HL-60/S4 treated with phorbol 12-myristate 13-acetate at 8.2 ng/mL for 4 days and 3 days (cell line): ENCODE measurements around the gene TENT5C.

Experiments used
- in situ Hi-C: fragments of 300-500 bp; cut with MboI; formaldehyde crosslinking; loops from 2 replicates; pipeline ENCODE4 v1.15.0; 2022; ENCODE audit warnings: low sequenced_read_pairs

The TENT5C gene

DNA sequence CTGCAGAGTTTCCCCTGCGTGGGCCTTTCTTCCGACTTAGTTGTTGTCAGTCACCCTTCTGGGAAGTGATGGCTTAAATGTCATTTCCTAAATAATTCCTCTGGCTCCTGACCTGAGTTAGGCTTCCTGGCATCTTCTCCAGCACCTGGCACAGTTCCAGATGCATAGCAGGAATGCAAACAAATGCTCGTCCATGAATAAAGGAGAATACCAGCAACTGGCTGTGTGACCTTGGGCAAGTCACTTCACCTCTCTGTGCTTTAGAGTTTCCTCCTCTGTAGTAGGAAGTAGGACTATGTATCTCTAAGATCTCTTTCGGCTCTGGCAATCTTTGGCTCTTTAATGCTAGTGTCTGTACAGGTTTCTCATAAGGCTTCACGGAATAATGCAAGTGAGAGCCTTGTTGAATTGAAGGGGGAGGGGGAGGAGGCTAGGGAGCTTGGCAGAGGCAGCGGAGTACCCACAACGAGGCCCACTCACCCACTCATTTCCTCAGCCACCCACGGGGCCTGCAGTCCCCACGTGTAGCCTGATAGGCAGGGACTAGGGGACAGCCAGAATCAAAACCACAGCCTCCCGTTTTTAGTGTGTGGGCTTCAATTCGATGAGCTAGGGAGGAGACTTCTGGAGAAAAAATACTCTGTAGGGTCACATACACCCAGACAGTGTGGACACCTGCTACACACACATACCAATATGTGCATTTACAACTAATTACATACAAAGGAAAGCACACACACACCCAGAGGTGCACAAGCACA is 48.1 kb downstream of the TENT5C start:
- in situ Hi-C loops, result no loop called here

DNA sequence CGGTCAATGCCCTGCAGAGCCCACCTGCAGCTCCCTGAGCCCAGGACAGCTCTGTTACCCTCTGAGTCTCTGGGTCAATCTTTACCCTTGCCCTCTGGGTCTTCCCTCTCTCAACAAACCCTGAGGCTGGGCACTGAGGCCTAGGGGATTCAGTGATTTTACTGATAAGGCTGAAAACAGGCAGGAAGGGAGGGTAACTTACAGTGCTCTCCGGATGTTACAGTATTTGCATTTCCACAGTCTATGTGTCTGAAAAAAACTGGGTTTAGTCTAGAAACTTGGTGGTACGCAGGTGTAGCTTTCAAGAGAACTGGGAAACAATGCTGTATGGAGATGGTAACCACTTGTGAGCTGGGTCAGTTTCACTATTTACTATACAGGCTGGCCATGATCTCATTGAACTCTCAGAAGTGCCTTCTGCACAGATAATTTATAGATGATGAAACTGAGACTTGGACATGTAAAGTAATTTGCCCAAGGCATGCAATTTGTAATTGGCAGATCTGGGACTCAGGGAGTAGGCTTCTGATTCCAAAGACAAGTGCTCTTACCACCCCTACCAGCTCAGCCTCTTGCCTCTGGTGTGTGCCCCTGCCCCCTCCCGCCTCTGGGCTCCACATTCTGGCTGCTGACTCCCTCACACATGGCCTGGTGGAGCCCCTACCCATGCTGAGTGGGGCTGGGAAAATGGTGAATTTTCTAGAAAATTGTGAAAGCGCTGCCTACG is 48.8 kb downstream of the TENT5C start:
- in situ Hi-C loops, result no loop called here

DNA sequence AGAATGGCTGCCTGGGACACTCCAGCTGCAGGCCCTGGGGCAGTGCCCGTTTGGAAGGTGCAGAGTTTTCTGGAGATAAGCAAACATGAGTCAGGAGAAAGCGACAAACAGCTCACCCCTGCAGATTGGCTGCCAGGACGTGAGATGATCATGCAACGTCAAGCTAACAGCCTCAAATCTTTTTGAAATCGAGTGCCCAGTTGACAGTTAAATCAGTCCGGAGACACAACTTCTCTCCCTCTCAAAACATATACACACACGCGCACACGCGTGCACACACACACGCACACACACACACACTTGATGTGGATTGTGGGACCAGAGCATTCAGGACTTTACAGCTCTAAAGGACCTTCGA is 49.4 kb downstream of the TENT5C start:
- in situ Hi-C loops, result no loop called here

DNA sequence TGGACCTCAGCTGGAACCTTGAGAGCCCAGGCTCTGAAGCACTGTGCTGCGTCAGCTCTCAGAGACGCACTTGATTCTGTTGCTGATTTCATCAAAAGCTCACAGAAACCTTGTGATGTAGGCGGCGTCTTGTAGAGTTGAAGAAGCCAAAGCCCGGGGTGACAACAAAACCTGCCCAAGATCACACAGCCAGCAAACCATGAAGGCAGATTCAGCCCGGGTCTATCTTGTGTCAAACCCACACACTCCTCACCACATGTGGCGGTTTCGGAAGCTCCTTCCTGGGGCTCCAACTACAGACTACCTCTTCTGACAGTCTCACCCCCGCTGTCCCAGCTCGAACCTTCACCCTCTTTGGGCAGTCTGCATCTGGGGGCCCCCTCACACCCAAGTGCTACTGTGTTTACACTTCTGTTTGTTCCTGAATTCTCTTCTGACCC is 50.4 kb downstream of the TENT5C start:
- in situ Hi-C loops, result no loop called here

DNA sequence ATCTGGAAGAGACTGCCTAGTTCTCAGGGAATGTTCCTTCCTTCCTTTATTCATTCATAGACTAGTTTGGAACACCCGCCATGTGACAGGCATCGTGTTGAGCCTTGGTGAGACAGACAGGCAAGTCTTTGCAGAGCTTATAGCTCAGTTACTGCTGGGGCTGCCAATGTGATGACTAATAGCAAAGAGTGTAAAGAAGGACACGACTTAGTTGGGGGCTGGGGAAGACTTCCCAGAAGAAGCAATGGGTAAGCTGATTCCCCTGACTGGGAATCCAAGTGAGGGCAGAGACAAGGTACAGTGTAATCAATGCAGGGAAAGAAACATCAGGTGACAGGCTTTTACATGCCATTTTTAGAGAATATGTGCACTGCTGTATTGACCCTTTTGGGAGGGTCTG is 51.2 kb downstream of the TENT5C start:
- in situ Hi-C loops, result no loop called here

DNA sequence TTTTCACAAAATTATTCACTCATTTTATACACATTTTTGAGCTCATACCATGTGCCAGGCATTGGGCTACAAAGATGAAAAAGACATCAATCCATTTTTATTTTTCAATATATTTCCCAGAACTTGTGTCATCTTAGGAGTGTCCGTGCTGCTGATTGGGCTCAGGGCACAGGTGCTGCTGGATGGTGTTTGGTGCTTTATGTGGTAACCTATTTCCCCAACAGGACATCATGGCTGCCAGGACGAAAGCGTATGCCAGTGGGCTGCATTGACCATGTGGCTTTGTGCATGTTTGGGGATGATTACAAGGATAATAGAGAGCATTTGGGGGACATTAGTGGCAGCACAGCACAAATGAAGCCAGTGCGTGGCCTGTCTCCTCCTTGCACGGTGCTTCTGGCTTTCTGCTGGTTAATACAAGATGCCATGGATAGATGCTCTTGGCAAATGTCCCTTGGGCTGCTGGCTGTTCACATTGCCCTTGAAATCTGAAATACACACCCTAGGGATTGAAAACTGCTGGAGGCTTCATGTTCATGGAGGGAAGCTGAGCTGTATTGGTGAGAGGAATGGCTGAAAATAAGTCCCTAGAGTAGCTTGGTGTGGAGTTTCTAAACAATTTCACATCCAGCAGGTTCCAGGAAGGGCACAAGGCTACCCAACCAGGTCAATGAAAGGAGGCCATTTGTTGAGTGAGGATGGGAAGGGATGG is 52.3 kb downstream of the TENT5C start:
- in situ Hi-C loops, result no loop called here

DNA sequence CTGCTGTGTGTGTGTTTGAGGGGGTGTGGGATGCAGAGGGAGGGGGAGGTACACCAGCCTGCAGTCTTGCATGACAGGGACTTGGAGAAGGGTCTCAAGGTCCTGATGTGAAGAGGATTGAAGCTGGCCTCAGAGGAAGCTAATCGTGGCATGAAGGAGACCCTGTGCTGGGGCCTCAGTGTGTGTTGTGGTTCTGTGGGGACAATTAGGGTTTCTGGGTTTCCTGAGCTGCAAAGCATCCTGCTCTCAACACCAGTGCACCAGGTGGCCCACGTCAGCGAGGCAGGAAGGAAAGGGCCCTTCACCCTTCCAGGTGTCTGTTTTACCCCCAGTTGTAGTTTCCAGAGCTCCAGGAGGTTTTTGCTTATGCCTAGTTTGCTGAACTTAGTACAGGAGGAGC is 52.8 kb downstream of the TENT5C start:
- in situ Hi-C loops, result no loop called here

DNA sequence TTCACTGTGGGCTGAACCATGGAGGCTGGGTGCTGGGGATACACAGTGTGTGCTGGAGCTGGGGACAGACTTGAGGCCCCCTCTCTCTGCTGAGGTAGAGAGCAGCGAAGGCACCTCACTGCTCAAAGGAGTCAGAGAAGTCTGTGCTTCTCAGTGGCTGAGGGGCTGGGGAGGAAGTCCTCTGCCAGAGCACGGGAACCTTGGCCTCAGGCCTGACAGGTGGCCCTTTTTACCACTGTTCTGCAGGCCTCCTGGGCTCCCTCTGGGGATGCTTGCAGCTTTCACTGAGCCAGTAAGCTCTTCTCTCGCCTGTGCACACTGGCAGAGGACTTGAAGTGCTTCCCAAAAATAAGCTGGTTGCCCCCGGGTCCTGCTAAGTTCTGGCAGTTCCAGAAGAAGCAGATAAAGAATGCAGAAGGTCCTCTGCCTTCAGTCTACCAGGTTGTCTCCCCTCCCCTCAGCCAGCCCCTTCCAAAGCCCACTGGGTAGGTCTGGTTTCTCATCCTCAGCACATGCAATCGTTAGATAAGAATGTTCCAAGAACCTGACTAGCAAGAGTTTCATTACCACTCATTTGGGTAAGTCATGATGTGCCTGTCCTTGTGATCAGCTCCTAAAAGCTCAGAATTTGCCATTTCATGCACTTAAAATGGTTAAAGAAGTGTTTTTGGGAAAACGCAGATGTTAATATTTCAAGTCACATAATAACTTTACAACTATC is 53.9 kb downstream of the TENT5C start:
- in situ Hi-C loops, result no loop called here

DNA sequence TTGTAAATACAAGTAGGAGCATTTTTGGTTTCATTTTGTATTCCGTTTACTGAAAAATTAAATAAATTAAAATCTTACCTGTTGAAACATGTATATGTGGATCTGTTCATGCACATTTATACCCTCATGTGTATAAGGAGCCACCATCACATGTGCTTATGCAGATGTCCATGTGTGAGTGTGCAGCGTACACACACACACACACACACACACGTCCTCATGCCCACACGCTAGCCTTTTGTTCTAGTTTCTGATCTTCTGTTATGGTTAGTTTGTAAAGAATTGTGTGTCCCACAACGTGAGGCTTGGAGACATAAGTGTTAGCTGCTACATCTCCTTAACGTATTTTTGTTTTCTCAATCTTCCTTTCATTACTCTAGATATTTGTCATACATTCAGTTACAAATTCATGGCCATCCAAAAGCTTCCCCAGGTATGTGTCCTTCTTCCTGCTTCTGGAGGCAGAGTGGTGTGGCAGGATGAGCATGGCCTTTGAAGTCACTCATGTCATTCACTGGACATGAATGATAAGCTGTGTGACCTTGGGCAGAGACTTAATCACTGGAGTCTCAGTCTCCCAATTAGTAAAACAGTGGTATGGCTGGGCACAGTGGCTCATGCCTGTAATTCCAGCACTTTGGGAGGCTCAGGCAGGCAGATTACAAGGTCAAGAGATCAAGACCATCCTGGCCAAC is 54.6 kb downstream of the TENT5C start:
- in situ Hi-C loops, result no loop called here

DNA sequence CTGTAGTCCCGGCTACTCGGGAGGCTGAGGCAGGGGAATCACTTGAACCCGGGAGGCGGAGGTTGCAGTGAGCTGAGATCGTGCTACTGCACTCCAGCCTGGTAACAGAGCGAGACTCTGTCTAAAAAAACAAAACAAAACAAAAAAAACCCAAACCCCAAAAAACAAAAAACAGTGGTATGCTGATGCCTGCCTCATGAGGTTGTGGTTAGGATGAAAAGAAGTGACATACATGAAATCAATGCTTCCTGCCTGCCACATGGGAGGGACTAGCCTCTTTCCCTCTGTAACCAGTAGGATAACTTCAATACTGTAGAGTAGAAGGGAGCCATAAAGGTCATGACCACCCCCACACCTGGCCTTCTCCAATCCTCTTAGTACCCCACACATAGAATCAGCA is 55.2 kb downstream of the TENT5C start:
- in situ Hi-C loops, result no loop called here

DNA sequence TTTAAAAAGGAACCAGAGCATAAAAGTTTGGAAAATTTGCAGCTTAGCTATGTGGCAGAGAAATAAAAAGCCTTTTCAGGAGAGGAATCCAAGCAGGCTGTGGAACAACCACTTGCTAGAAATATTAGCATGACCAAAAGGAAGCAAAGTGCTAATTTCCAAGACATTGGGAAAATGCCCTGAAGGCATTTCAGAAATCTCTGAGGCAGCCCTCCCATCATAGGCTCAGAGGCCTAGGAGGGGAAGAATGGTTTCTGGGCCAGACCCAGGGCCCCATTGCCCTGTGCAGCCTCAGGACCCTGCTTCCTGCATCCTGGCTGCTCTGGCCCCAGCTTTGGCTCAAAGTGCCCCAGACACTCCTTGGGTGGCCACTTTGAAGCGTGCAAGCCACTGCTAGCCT is 56.8 kb downstream of the TENT5C start:
- in situ Hi-C loops, result no loop called here

DNA sequence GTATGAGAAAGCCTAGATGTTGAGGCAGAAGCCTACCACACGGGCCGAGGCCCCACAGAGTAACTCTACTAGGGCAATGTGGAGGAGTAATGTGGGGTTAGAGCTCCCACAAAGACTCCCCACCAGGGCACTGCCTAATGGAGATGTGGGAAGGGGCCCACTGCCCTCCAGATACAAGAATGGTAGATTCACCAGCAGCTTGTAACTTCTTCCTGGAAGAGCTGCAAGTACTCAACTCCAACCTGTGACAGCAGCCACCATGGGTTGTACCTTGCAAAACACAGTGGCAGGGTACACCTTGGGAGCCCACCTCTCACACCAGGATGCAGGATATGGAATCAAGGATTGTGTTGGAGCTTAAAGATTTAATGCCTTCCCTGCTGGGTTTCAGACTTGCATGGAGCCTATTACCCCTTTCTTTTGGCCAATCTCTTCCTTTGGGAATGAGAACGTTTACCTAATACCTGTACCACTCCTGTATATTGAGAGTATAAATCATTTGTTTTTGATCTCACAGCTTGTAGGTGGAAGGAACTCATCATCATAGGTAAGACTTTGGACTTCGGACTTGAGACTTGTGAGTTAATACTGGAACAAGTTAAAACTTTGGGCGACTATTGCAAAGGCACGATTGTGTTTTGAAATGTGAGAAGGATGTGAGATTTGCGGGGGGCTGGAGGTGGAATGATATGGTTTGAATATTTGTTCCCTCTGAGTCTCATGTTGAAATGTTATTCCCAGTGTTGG is 57.5 kb downstream of the TENT5C start:
- in situ Hi-C loops, result no loop called here

DNA sequence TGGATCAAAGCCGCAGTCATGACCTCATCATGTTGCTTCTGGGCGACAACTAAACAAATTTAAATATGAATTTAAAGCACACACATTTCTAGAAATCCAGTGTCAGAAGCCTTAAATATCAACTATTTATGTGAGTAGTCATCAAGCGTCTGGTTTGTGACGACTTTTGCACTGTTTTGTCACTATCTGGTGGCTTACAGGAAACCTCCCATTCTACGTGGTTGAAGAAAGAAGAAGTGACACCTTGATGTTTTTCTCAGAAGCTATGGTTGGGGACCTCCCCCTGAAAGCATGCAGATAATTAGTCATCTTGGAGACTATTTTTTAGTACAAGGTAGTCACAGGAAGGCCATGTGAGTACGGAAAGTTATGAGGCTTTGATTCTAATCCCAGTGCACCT is 58.5 kb downstream of the TENT5C start:
- in situ Hi-C loops, result no loop called here

DNA sequence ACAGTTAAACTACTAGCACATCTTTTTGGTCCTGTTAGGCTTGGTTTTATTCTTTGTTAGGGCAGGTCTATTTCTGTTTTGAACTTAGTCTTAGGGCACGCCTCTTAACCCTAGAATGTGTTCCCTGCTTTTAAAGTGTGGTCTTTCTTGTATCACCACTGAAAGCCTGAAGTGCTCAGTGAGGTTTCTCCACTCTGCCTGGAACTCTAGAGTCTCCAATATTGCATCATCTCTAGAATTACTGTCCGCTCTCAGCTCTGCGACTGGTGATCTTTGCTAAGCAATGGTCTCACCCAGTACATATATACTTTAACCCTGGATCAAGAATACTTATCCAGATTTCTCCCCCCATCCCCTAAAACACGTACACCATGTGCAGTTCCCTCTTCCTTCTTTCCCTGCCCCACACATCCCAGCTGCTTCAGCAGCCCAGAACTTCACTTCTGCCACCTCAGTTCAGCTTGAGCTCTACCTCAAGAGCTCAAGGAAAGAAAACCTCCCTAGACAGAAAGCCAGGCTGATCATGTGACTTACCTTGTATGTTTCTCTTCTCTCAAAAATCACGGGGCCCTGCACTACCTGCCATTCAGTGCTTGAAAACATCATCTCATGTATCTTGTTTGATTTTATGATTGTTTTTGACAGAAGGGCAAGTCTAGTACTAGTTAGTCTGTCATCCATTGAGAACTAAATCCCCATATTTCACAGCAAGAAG is 59.9 kb downstream of the TENT5C start:
- in situ Hi-C loops, result no loop called here

DNA sequence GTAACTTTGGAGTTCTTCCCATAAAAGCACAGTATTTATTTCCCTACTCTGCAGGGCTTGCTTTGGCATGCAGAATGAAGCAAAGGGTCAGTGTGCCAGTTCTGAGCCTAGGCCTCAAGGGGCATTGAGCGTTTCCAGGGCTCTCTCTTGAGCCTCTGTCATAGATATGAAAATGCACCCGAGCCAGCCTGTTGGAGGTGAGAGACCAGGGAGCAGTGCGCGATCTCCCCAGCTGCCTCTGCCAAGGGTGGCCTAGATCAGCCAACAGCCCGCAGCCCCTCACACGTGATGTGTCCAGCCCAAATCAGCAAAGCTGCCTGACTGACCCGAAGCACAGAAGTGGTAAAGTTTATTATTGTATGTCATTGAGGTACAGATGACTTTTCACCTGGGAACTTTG is 63.7 kb downstream of the TENT5C start:
- in situ Hi-C loops, result no loop called here

DNA sequence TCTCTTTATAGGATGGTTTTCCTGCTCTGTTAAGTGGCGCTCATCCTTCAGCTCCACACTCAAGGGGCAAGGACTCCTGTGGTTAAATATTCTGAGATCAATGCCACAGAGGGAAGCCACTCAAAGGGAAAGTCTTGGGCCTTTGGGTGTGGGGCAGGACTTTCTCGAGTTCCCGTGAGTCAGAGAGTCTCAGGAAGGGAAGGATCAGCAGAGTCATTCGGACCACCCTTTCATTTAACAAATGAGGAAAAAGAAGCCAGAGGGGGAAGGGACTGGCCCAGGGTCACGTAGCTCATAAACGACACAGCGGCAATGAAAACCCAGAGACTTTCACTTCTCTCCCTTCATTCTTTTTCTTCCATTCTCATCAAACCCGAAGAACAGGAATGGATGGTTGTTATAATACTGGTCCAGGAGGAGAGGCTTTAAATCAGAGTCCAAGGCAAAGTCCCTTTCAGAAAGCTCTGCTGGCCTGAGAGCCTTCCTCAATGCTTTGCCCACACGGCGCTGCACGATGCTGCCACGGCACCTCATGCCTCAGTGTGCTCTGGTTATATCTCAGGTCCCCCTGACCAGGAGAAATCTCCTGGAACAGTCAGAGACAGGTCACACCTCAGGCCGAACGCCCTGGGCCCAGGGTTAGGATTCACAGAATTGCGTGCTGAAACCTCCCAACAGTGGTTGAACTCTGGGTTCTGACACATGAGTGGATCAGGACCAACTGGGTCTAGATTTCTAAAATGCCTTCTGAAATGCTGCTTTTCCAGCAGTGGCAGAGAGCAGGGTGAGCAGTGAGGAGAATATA is 65.3 kb downstream of the TENT5C start:
- in situ Hi-C loops, result loop anchor here (10.0 kb wide), 1 partner anchor 136 kb away; no protein-coding TSS in a partner anchor

DNA sequence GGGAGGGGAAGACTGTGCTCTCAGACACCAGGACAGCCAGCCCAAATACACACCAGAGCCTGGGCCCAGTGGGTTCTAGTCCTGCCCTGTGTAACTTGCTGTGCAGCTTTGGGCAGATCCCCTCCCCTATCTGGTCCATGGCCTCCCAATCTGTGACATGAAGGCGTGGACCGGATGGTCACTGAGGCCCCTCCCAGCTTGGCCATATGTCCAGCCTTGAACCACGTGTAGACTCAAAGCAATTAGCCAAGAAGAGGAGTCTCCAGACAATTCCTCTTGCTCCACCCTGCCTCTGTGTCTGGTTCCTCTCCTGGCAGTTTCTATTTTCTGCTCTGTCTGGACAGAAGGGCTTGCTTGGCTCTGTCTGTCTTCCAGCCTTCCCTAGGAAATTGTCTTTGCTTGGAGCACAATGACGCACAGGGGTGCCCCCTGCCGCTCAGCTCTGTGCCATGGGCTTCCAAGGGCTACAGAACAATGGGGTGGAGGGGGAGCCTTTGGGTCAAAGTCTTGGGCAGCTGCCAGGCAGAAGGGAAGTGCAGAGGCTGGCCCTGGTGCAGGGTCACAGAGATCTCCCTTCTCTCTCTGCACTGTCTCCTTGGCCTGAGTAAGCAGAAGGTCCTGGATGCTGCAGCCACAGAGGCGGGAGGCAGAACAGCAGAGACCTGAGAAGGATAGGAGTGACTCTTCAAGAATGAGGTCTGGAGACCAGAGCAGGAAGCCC is 66.1 kb downstream of the TENT5C start:
- in situ Hi-C loops, result loop anchor here (10.0 kb wide), 1 partner anchor 137 kb away; no protein-coding TSS in a partner anchor

DNA sequence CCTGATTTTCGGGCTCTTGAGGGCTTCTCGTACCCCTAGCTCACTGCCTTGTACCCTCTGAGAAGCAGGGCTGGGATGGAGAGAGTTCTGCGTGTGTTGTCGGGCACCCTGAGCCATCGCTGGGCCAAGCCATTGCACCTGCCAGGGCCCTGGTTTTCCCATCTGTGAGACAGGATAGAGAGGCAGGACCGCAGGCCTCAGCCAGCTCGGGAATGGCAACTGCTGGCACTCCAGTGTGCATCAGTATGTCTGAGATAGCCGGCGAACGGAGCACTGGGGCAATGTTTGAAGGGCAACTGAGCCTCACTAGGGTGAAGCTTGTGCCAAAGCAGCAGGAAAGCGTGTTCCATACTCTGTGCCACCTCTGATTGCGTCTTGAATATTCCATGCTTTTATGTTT is 66.9 kb downstream of the TENT5C start:
- in situ Hi-C loops, result loop anchor here (10.0 kb wide), 1 partner anchor 138 kb away; no protein-coding TSS in a partner anchor
